GM18951 (cell line): Measurements from ENCODE around the gene MAP3K12.

ENCODE experiments used
- POLR2A ChIP-seq: IDR thresholded peaks from 4 replicates; pipeline ENCODE4 v1.6.1; 2011; ENCODE audit warnings: mild to moderate bottlenecking; ENCODE audit not compliant: insufficient read length, insufficient read depth; ENCODE audit errors: extremely low read depth
- in situ Hi-C: fragments of 300-500 bp; cut with MboI; formaldehyde crosslinking; loops from one replicate; pipeline ENCODE4 v1.12.0; 2022; ENCODE audit warnings: low sequenced_read_pairs, mixed read lengths, inconsistent platforms; ENCODE audit not compliant: unreplicated experiment

Gene MAP3K12

GRCh38 chr12:53493610-53494391 lies 5.5 kb downstream of the MAP3K12 start:
- TF ChIP-seq POLR2A: no peak
- in situ Hi-C loops: no loop called here

GRCh38 chr12:53492830-53493609 lies 6.2 kb downstream of the MAP3K12 start:
- in situ Hi-C loops: no loop called here
- peak; percentile 84 for TF ChIP-seq POLR2A

- in situ Hi-C loops: no loop called here
- TF ChIP-seq POLR2A: no peak
Observed at GRCh38 chr12:53492188-53492587, 7.1 kb downstream of the MAP3K12 start.

- in situ Hi-C loops: no loop called here
- TF ChIP-seq POLR2A: no peak
Observed at GRCh38 chr12:53489242-53489864, 9.9 kb downstream of the MAP3K12 start.

GRCh38 chr12:53486736-53487487 lies 12.3 kb downstream of the MAP3K12 start:
- TF ChIP-seq POLR2A: no peak
- in situ Hi-C loops: no loop called here

- in situ Hi-C loops: no loop called here
Observed at GRCh38 chr12:53485955-53486735, 13.1 kb downstream of the MAP3K12 start.

GRCh38 chr12:53484686-53485575 lies 14.3 kb downstream of the MAP3K12 start:
- TF ChIP-seq POLR2A: no peak
- in situ Hi-C loops: no loop called here

More at GRCh38 chr12:53485955-53486735, 13.1 kb downstream of the MAP3K12 start:
- TF ChIP-seq POLR2A: no peak

GRCh38 chr12:53483979-53484377 lies 15.3 kb downstream of the MAP3K12 start:
- in situ Hi-C loops: no loop called here
- TF ChIP-seq POLR2A: no peak

GRCh38 chr12:53483225-53483978 lies 15.9 kb downstream of the MAP3K12 start:
- in situ Hi-C loops: no loop called here

GRCh38 chr12:53482626-53483168 lies 16.6 kb downstream of the MAP3K12 start:
- in situ Hi-C loops: no loop called here
- peak; percentile 20 for TF ChIP-seq POLR2A

More at GRCh38 chr12:53483225-53483978, 15.9 kb downstream of the MAP3K12 start:
- peak; percentile 33 for TF ChIP-seq POLR2A
